ENCODE results near the gene UGT1A1.

The UGT1A1 gene

GRCh38 chr2:233775414-233775813 lies 15.3 kb downstream of the UGT1A1 start:
- no peaks in the 10 kb centered on the region for H4K20me1 ChIP-seq (ENCODE audit: low read depth, low read length)
- H3K79me2 ChIP-seq (ENCODE audit: insufficient read depth, low read length), result no peaks in the 10 kb centered on the region
- no peaks in the 10 kb centered on the region for H3K9me3 ChIP-seq (ENCODE audit: insufficient read depth, low read length)
- H3K36me3 ChIP-seq (ENCODE audit: low read length), result no peaks in the 10 kb centered on the region
- no peaks in the 10 kb centered on the region for H3K27me3 ChIP-seq (ENCODE audit: low read length)
- no peak overlapping the region for H3K9ac ChIP-seq (ENCODE audit: low read length)
- TF ChIP-seq CTCF (IDR thresholded peaks at IDR 0.05; ENCODE audit: insufficient read depth, low read length, poor library complexity, severe bottlenecking) (no peak), EZH2phosphoT487 (conservative IDR thresholded peaks at IDR 0.05; ENCODE audit: low read length) (no peak)
- H3K4me2 ChIP-seq (ENCODE audit: low read depth, low read length, poor library complexity, severe bottlenecking), result no peak overlapping the region
- no peak overlapping the region for H3K4me3 ChIP-seq (ENCODE audit: insufficient read depth, low read length, poor library complexity, severe bottlenecking)
- no peak overlapping the region for H3K27ac ChIP-seq (ENCODE audit: low read depth, low read length)
- no peaks in the 10 kb centered on the region for H3K9me2 ChIP-seq (replicated peaks; ENCODE audit: insufficient read depth, low read length)
- no peaks in the 10 kb centered on the region for H3F3A ChIP-seq (ENCODE audit: insufficient read depth)
- H2AFZ ChIP-seq (ENCODE audit: low read depth, low read length, severe bottlenecking), result no peak overlapping the region

DNA sequence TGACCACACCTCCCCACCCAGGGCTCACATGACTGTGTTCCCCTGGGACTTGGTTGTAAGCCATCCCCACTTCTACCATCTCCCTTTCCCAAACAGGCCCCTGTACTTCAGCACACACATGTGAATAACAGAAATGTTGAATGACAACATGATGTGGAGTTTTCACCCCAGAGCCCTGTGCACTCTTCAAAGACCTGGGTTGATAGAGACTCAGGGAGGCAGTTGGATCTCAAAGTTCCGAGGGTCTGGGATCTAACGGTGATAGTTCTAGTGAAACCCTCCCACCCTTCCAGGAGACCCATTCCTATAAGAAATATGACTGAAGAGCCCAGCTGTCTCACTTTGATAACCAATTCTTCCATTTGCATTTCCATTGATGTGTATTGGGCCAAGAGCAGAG lies 18.0 kb downstream of the UGT1A1 start, which contains the start of gene MROH2A:
TSS of gene MROH2A (plus strand) at position 301 of the 400 bp plus-strand sequence. CDS start 1,029 bp downstream, outside the sequence.
- H3K27me3 ChIP-seq (ENCODE audit: low read length), result no peaks in the 10 kb centered on the region
- no peaks in the 10 kb centered on the region for H3F3A ChIP-seq (ENCODE audit: insufficient read depth)
- no peaks in the 10 kb centered on the region for H3K79me2 ChIP-seq (ENCODE audit: insufficient read depth, low read length)
- H2AFZ ChIP-seq (ENCODE audit: low read depth, low read length, severe bottlenecking), result no peak within 1 kb of the TSS
- no peaks in the 10 kb centered on the region for H4K20me1 ChIP-seq (ENCODE audit: low read depth, low read length)
- no peak for TF ChIP-seq EZH2phosphoT487 (conservative IDR thresholded peaks at IDR 0.05; ENCODE audit: low read length)
- no peak for TF ChIP-seq CTCF (IDR thresholded peaks at IDR 0.05; ENCODE audit: insufficient read depth, low read length, poor library complexity, severe bottlenecking)
- H3K9ac ChIP-seq (ENCODE audit: low read length), result no peak within 1 kb of the TSS
- H3K9me2 ChIP-seq (replicated peaks; ENCODE audit: insufficient read depth, low read length), result no peaks in the 10 kb centered on the region
- H3K27ac ChIP-seq (ENCODE audit: low read depth, low read length), result no peak within 1 kb of the TSS
- no peak within 1 kb of the TSS for H3K4me2 ChIP-seq (ENCODE audit: low read depth, low read length, poor library complexity, severe bottlenecking)
- H3K36me3 ChIP-seq (ENCODE audit: low read length), result no peaks in the 10 kb centered on the region
- H3K4me3 ChIP-seq (ENCODE audit: insufficient read depth, low read length, poor library complexity, severe bottlenecking), result no peak within 1 kb of the TSS
- no peaks in the 10 kb centered on the region for H3K9me3 ChIP-seq (ENCODE audit: insufficient read depth, low read length)

DNA sequence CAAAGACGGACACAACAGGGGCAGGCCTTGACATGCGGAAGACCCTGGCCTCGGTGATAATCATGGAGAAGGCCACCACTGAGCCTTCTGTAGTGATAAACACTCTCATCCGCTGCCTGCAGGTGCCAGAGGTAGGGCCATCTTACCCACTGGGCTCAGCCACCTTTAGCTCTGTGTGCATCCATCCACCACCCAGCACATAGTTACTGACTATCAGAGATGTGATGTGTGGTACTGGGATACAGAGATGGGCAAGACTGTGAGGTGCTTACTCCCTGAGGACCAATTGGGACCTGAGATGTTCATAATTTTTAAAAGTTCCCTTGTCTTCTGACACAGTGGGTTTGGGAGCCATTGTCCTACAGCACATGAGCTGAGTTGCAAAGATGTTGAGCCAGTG lies 19.7 kb downstream of the UGT1A1 start:
- TF ChIP-seq CTCF (IDR thresholded peaks at IDR 0.05; ENCODE audit: insufficient read depth, low read length, poor library complexity, severe bottlenecking), result no peak
- no peak for TF ChIP-seq EZH2phosphoT487 (conservative IDR thresholded peaks at IDR 0.05; ENCODE audit: low read length)
- Histone ChIP-seq H3K36me3 (ENCODE audit: low read length) (no peaks in the 10 kb centered on the region), H3K4me2 (ENCODE audit: low read depth, low read length, poor library complexity, severe bottlenecking) (no peak overlapping the region), H3K27me3 (ENCODE audit: low read length) (no peaks in the 10 kb centered on the region), H3K27ac (ENCODE audit: low read depth, low read length) (no peak overlapping the region), H2AFZ (ENCODE audit: low read depth, low read length, severe bottlenecking) (no peak overlapping the region), H3K79me2 (ENCODE audit: insufficient read depth, low read length) (no peaks in the 10 kb centered on the region), H3K9me3 (ENCODE audit: insufficient read depth, low read length) (no peaks in the 10 kb centered on the region), H4K20me1 (ENCODE audit: low read depth, low read length) (no peaks in the 10 kb centered on the region), H3K4me3 (ENCODE audit: insufficient read depth, low read length, poor library complexity, severe bottlenecking) (no peak overlapping the region), H3F3A (ENCODE audit: insufficient read depth) (no peaks in the 10 kb centered on the region), H3K9ac (ENCODE audit: low read length) (no peak overlapping the region), H3K9me2 (replicated peaks; ENCODE audit: insufficient read depth, low read length) (no peaks in the 10 kb centered on the region)
